Vagina (tissue), 2 donors: ENCODE results near the gene CBX4. TPM values are rescaled to one million over a fixed set of nuclear protein-coding genes. Genes with fewer than 3 reads are reported as not detected.

ENCODE experiments used
- DNase-seq, 2 donors: peaks; one replicate each; pipeline ENCODE4 v3.0.0-alpha.2; 2017; ENCODE audit errors: extremely low spot score in 2 of 2
- H3K27ac ChIP-seq: fragments of 200-600 bp; sonication (generic); one replicate; pipeline ENCODE4 v1.5.1; 2019
- H3K27me3 ChIP-seq: fragments of 200-600 bp; sonication (generic); one replicate; pipeline ENCODE4 v1.5.1; 2019
- H3K36me3 ChIP-seq, 2 donors: fragments of 200-600 bp; sonication (generic); one replicate each; pipeline ENCODE4 v1.5.1; 2017 to 2019
- H3K4me1 ChIP-seq: fragments of 200-600 bp; sonication (generic); one replicate; pipeline ENCODE4 v1.5.1; 2019
- H3K4me3 ChIP-seq, 2 donors: fragments of 200-600 bp; sonication (generic); 1 replicate in 1 of 2; 2 replicates in 1 of 2; pipeline ENCODE4 v1.5.1; 2016 to 2019
- H3K9me3 ChIP-seq: fragments of 200-600 bp; sonication (generic); one replicate; pipeline ENCODE4 v1.5.1; 2019
- CTCF ChIP-seq, 3 experiments: fragments of 450-650 bp in 2 of 3; fragments of 200-600 bp in 1 of 3; sonication (generic) in 1 of 3; IDR thresholded peaks; one replicate each; pipeline ENCODE4 v1.5.1; 2017 to 2019; ENCODE audit warnings: antibody characterized with exemption in 3 of 3, mild to moderate bottlenecking in 2 of 3, moderate library complexity in 2 of 3
- POLR2A ChIP-seq, 2 donors: fragments of 450-650 bp; IDR thresholded peaks; one replicate each; pipeline ENCODE4 v1.6.1; 2017; ENCODE audit warnings: antibody characterized with exemption in 2 of 2, mild to moderate bottlenecking in 2 of 2, moderate library complexity in 2 of 2
- POLR2AphosphoS5 ChIP-seq, 2 donors: sonication (generic); formaldehyde crosslinking; IDR thresholded peaks; one replicate each; pipeline ENCODE4 v1.9.0; 2017; ENCODE audit warnings: antibody characterized with exemption in 2 of 2, mild to moderate bottlenecking in 2 of 2, low read depth in 1 of 2; ENCODE audit not compliant: insufficient read depth in 1 of 2
- intact Hi-C: fragments of 100-400 bp; cut with DNase I; formaldehyde crosslinking; loops from one replicate; pipeline ENCODE4 v1.15.1; 2023
- total RNA-seq: library from RNA; depleted of rRNA; stranded (reverse); fragments of >200 nt; gene quantifications from one replicate; pipeline ENCODE4 v1.2.3, GENCODE V29; 2016

The CBX4 gene
- total RNA-seq, 1 donor from 2014 or later = 13.0 TPM

- DNase-seq = no peak
- Histone ChIP-seq H3K36me3 (no peaks in the 10 kb centered on the region), H3K27ac (no peak overlapping the region), H3K9me3 (no peaks in the 10 kb centered on the region), H3K27me3 (peaks cover 3% of the 10 kb centered on the region), H3K4me3 (no peak overlapping the region), H3K4me1 (peaks cover 9% of the 10 kb centered on the region)
- intact Hi-C loops = no loop called here
- TF ChIP-seq POLR2A (IDR thresholded peaks at IDR 0.05) (no peak), POLR2AphosphoS5 (IDR thresholded peaks at IDR 0.05; ENCODE audit: insufficient read depth in 1 of 2, low read depth in 1 of 2) (no peak), CTCF (IDR thresholded peaks at IDR 0.05) (no peak)
Observed at GRCh38 chr17:79785017-79785899, 54.0 kb downstream of the CBX4 start.

- Histone ChIP-seq H3K4me1 (peaks cover 2% of the 10 kb centered on the region), H3K27me3 (no peaks in the 10 kb centered on the region), H3K36me3 (no peaks in the 10 kb centered on the region), H3K27ac (no peak overlapping the region), H3K9me3 (no peaks in the 10 kb centered on the region), H3K4me3 (no peak overlapping the region)
- intact Hi-C loops = no loop called here
- no peak for DNase-seq
- TF ChIP-seq POLR2AphosphoS5 (IDR thresholded peaks at IDR 0.05; ENCODE audit: insufficient read depth in 1 of 2, low read depth in 1 of 2) (no peak), CTCF (IDR thresholded peaks at IDR 0.05) (no peak), POLR2A (IDR thresholded peaks at IDR 0.05) (no peak)
Observed at GRCh38 chr17:79784353-79785016, 54.8 kb downstream of the CBX4 start.

- DNase-seq = no peak
- Histone ChIP-seq H3K4me1 (peaks cover 7% of the 10 kb centered on the region), H3K27ac (no peak overlapping the region), H3K36me3 (no peaks in the 10 kb centered on the region), H3K9me3 (no peaks in the 10 kb centered on the region), H3K4me3 (no peak overlapping the region), H3K27me3 (no peaks in the 10 kb centered on the region)
- TF ChIP-seq CTCF (IDR thresholded peaks at IDR 0.05) (no peak), POLR2AphosphoS5 (IDR thresholded peaks at IDR 0.05; ENCODE audit: insufficient read depth in 1 of 2, low read depth in 1 of 2) (no peak)
- intact Hi-C loops = no loop called here
Observed at GRCh38 chr17:79783891-79784290, 55.3 kb downstream of the CBX4 start.

Other genes with a start within 250 kb of the CBX4 start
- 3.7 TPM for gene RBFOX3, start 228.4 kb downstream of the CBX4 start, total RNA-seq
- not detected for gene ENPP7, start 108.5 kb downstream of the CBX4 start, total RNA-seq
- 5.6 TPM for gene CBX2, start 61.3 kb downstream of the CBX4 start, total RNA-seq
- gene CBX8, start 42.4 kb downstream of the CBX4 start, total RNA-seq = 0.98 TPM
- 18.2 TPM for gene TBC1D16, start 196.4 kb upstream of the CBX4 start, total RNA-seq
- gene CCDC40, start 197.2 kb upstream of the CBX4 start, total RNA-seq = 9.3 TPM